ENCODE results near the gene MEIOSIN.

DNA sequence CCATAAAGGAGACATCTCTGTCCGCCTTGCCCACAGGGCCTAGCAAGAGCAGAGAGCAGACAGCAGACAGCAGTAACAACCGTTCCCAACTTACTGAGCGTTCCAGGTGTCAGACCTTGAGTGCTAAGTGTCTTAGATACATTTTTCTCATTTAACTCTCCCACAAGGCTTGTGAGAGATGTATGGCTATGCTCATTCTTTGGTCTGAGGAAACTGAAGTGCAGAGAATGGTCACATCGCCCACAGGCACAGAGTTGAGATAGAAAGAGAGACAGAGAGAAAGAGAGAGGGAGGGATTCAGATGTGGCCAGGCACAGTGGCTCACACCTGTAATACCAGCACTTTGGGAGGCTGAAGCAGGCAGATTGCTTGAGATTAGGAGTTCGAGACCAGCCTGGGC lies 14.3 kb downstream of the MEIOSIN start:
- TF ChIP-seq, protein P1, sequence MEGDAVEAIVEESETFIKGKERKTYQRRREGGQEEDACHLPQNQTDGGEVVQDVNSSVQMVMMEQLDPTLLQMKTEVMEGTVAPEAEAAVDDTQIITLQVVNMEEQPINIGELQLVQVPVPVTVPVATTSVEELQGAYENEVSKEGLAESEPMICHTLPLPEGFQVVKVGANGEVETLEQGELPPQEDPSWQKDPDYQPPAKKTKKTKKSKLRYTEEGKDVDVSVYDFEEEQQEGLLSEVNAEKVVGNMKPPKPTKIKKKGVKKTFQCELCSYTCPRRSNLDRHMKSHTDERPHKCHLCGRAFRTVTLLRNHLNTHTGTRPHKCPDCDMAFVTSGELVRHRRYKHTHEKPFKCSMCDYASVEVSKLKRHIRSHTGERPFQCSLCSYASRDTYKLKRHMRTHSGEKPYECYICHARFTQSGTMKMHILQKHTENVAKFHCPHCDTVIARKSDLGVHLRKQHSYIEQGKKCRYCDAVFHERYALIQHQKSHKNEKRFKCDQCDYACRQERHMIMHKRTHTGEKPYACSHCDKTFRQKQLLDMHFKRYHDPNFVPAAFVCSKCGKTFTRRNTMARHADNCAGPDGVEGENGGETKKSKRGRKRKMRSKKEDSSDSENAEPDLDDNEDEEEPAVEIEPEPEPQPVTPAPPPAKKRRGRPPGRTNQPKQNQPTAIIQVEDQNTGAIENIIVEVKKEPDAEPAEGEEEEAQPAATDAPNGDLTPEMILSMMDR (IDR thresholded peaks at IDR 0.05) = no peak
- TF ChIP-seq POLR2A (IDR thresholded peaks at IDR 0.05) = no peak

Measured in Peyer's patch (tissue), 4 donors.